ENCODE measurements around the gene RFX2. TPM values are rescaled to one million over a fixed set of nuclear protein-coding genes. Genes with fewer than 3 reads are reported as not detected.

RFX2 gene
- total and polyA plus RNA-seq, 10 of the 15 experiments (the other 5 are each of a cell fraction or from before 2014, with no cell fraction given) = 3.2 to 9.8 (median 4.7) TPM

DNA sequence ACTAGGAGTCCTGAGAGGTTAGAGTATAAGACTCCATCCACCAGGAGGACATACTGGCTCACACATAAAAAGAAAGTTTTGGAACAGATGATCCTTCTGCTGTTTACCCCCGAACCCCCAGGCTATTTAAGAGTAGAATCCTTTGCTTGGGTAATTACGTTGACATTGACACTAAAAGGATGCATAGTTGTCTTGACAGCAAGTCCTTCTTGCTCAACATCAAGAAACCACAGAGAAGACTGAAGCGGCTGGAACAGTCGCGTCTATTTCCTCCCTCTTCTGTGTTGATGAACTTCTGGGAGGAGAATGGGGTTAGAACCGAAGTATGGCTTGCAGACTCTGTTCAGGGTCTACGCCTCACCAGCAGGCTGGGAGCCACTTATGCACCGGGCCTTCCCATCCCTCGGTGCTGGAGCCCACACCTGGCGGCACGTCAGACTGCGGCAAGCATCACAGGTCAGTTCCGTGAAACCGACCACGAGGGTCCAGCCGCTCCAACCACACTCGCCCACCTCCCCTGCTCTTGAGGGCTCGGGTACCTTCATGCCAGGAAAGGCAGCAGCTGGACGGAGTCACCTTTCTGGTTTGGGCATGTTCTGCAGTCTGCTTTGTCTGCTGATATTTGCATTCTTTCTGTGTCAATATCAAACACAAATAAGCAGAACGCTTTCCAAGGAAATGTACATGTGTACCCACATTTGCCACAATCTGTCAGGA, 90.0 kb downstream of the RFX2 start:
- no TSS peak for BruUV-seq (replicated peaks)
- ATAC-seq (no peak), DNase-seq (ENCODE audit: low read depth, low spot score) (no peak), FAIRE-seq (no peak)
- Histone ChIP-seq H3K9ac (ENCODE audit: control insufficient read depth, insufficient read depth, low read length) (no peak overlapping the region), H3K4me2 (ENCODE audit: control insufficient read depth, insufficient read depth) (no peak overlapping the region), H3K4me3 (no peak overlapping the region), H3K4me1 (ENCODE audit: control insufficient read depth, insufficient read depth, low read length) (no peaks in the 10 kb centered on the region), H3K36me3 (ENCODE audit: control insufficient read depth in 2 of 2, insufficient read depth in 2 of 2, low read length in 1 of 2) (no peaks in the 10 kb centered on the region), H2AFZ (ENCODE audit: control insufficient read depth, low read depth, low read length) (no peak overlapping the region), H4K20me1 (ENCODE audit: control insufficient read depth, insufficient read depth) (no peaks in the 10 kb centered on the region), H3K9me3 (replicated peaks; ENCODE audit: control insufficient read depth, insufficient read depth, low read length) (no peaks in the 10 kb centered on the region), H3K27me3 (replicated peaks in 1 of 2; ENCODE audit: control insufficient read depth in 2 of 2, insufficient read depth in 2 of 2, low read length in 1 of 2) (0 out of 4 replicates have a peak, but pooled peaks cover 0 to 2% of the 10 kb centered on the region in 2 experiments), H3K27ac (ENCODE audit: control insufficient read depth, insufficient read depth) (no peak overlapping the region), H3K79me2 (ENCODE audit: control insufficient read depth, insufficient read depth, low read length) (no peaks in the 10 kb centered on the region)
- SMC1A ChIA-PET (ENCODE audit: uncharacterized antibody, unreplicated experiment) = no interaction called here
- TF ChIP-seq POU2F2 (IDR thresholded peaks at IDR 0.05; ENCODE audit: borderline replicate concordance, low read depth, low read length) = no peak
- CTCF ChIA-PET = interaction anchor here (0.6 to 5.2 kb wide), 3 partner anchors 32 to 117 kb away, joined by 3 to 63 read pairs (median 54); no protein-coding TSS in a partner anchor
- intact Hi-C loops (cut with micrococcal nuclease; ENCODE audit: unreplicated experiment) (loop anchor here (10.0 kb wide), 1 partner anchor 216 kb away; the partner anchor contains the start of gene NRTN), in situ Hi-C loops (cut with MboI) (loop anchor here (5.0 kb wide), 1 partner anchor 213 kb away; the partner anchor contains the start of gene NRTN)
- POLR2A ChIA-PET = no interaction called here
- RAD21 ChIA-PET (ENCODE audit: unreplicated experiment) = interaction anchor here (0.9 kb wide), 1 partner anchor 53 kb away, joined by 3 read pairs; no protein-coding TSS in a partner anchor
- 75% methylated on average over 20 of the region's 20 CpGs for WGBS (ENCODE audit: insufficient coverage, insufficient replicate concordance, low lambda C conversion rate, missing lambda C conversion rate)

DNA sequence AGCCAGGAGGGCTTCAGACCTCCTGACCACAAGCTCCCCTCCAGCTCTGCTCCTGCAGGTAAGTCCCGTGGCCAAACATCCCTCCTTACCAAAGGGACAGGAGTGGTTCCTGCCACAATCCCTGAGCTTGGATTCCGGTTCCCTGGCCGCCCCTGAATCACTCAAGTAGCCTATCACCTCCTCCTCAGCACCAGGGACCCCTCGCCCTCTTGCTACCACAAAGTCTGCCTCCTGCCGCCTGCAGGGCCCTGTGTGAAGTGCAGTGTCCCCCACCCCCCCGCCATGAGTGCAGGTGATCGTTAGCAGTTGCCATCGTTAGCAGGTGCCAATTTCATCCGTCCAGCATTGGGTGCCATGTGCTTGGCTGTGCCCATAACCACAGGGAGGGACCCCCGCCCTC, 91.5 kb downstream of the RFX2 start:
- H3K27me3 ChIP-seq (replicated peaks in 1 of 2; ENCODE audit: control insufficient read depth in 2 of 2, insufficient read depth in 2 of 2, low read length in 1 of 2) = 0 out of 4 replicates have a peak, but pooled peaks cover 0 to 2% of the 10 kb centered on the region in 2 experiments
- no peaks in the 10 kb centered on the region for H3K9me3 ChIP-seq (replicated peaks; ENCODE audit: control insufficient read depth, insufficient read depth, low read length)
- no peak for FAIRE-seq
- no peak for TF ChIP-seq NFXL1 (IDR thresholded peaks at IDR 0.05; ENCODE audit: borderline replicate concordance)
- TF ChIP-seq NFYB (IDR thresholded peaks at IDR 0.05; ENCODE audit: insufficient read depth, low read depth, low read length) = no peak
- TF ChIP-seq, protein P1, sequence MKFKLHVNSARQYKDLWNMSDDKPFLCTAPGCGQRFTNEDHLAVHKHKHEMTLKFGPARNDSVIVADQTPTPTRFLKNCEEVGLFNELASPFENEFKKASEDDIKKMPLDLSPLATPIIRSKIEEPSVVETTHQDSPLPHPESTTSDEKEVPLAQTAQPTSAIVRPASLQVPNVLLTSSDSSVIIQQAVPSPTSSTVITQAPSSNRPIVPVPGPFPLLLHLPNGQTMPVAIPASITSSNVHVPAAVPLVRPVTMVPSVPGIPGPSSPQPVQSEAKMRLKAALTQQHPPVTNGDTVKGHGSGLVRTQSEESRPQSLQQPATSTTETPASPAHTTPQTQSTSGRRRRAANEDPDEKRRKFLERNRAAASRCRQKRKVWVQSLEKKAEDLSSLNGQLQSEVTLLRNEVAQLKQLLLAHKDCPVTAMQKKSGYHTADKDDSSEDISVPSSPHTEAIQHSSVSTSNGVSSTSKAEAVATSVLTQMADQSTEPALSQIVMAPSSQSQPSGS (IDR thresholded peaks at IDR 0.05; ENCODE audit: low read length) = no peak
- TF ChIP-seq, protein P2, sequence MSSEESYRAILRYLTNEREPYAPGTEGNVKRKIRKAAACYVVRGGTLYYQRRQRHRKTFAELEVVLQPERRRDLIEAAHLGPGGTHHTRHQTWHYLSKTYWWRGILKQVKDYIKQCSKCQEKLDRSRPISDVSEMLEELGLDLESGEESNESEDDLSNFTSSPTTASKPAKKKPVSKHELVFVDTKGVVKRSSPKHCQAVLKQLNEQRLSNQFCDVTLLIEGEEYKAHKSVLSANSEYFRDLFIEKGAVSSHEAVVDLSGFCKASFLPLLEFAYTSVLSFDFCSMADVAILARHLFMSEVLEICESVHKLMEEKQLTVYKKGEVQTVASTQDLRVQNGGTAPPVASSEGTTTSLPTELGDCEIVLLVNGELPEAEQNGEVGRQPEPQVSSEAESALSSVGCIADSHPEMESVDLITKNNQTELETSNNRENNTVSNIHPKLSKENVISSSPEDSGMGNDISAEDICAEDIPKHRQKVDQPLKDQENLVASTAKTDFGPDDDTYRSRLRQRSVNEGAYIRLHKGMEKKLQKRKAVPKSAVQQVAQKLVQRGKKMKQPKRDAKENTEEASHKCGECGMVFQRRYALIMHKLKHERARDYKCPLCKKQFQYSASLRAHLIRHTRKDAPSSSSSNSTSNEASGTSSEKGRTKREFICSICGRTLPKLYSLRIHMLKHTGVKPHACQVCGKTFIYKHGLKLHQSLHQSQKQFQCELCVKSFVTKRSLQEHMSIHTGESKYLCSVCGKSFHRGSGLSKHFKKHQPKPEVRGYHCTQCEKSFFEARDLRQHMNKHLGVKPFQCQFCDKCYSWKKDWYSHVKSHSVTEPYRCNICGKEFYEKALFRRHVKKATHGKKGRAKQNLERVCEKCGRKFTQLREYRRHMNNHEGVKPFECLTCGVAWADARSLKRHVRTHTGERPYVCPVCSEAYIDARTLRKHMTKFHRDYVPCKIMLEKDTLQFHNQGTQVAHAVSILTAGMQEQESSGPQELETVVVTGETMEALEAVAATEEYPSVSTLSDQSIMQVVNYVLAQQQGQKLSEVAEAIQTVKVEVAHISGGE (CRISPR knock-in tag; IDR thresholded peaks at IDR 0.05) = no peak
- no peak for TF ChIP-seq ZNF217 (IDR thresholded peaks at IDR 0.05)
- TF ChIP-seq, protein P3, sequence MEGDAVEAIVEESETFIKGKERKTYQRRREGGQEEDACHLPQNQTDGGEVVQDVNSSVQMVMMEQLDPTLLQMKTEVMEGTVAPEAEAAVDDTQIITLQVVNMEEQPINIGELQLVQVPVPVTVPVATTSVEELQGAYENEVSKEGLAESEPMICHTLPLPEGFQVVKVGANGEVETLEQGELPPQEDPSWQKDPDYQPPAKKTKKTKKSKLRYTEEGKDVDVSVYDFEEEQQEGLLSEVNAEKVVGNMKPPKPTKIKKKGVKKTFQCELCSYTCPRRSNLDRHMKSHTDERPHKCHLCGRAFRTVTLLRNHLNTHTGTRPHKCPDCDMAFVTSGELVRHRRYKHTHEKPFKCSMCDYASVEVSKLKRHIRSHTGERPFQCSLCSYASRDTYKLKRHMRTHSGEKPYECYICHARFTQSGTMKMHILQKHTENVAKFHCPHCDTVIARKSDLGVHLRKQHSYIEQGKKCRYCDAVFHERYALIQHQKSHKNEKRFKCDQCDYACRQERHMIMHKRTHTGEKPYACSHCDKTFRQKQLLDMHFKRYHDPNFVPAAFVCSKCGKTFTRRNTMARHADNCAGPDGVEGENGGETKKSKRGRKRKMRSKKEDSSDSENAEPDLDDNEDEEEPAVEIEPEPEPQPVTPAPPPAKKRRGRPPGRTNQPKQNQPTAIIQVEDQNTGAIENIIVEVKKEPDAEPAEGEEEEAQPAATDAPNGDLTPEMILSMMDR (IDR thresholded peaks at IDR 0.05 in 2 of 3, conservative IDR thresholded peaks at IDR 0.05 in 1 of 3; ENCODE audit: control insufficient read depth in 2 of 3, extremely low read depth in 1 of 3, insufficient read depth in 1 of 3, low read depth in 3 of 3, low read length in 3 of 3) = peak in 2 of 3 experiments; percentile 26 to 35; a peak in 2 of 6 replicates
- no peak overlapping the region for H3K4me2 ChIP-seq (ENCODE audit: control insufficient read depth, insufficient read depth)
- CTCF ChIA-PET = interaction anchor here (0.6 to 1.9 kb wide), 4 partner anchors 10 to 215 kb away, joined by 3 to 5 read pairs (median 4); no protein-coding TSS in a partner anchor
- no TSS peak for BruUV-seq (replicated peaks)
- in situ Hi-C loops (cut with MboI) (no loop called here), intact Hi-C loops (cut with micrococcal nuclease; ENCODE audit: unreplicated experiment) (no loop called here)
- SMC1A ChIA-PET (ENCODE audit: uncharacterized antibody, unreplicated experiment) = no interaction called here
- H3K79me2 ChIP-seq (ENCODE audit: control insufficient read depth, insufficient read depth, low read length) = no peaks in the 10 kb centered on the region
- no peak overlapping the region for H3K27ac ChIP-seq (ENCODE audit: control insufficient read depth, insufficient read depth)
- no peaks in the 10 kb centered on the region for H4K20me1 ChIP-seq (ENCODE audit: control insufficient read depth, insufficient read depth)
- POLR2A ChIA-PET = no interaction called here
- RAD21 ChIA-PET (ENCODE audit: unreplicated experiment) = no interaction called here
- H3K4me1 ChIP-seq (ENCODE audit: control insufficient read depth, insufficient read depth, low read length) = no peaks in the 10 kb centered on the region
- no peak for DNase-seq (ENCODE audit: low read depth, low spot score)
- no peak overlapping the region for H2AFZ ChIP-seq (ENCODE audit: control insufficient read depth, low read depth, low read length)
- no peak overlapping the region for H3K9ac ChIP-seq (ENCODE audit: control insufficient read depth, insufficient read depth, low read length)
- H3K36me3 ChIP-seq (ENCODE audit: control insufficient read depth in 2 of 2, insufficient read depth in 2 of 2, low read length in 1 of 2) = no peaks in the 10 kb centered on the region
- WGBS (ENCODE audit: insufficient coverage, insufficient replicate concordance, low lambda C conversion rate, missing lambda C conversion rate) = 56% methylated on average over 10 of the region's 10 CpGs
- H3K4me3 ChIP-seq = no peak overlapping the region
- no peak for ATAC-seq
